Measurements from ENCODE around the gene DENND5B. TPM values are rescaled to one million over a fixed set of nuclear protein-coding genes. Genes with fewer than 3 reads are reported as not detected.
"Not testable (repeated sequence)": the region's sequence is repeated elsewhere in the genome, so short reads cannot be mapped to it uniquely, and the experiment has no call there.

DENND5B gene
- total RNA-seq, 1 donor, result 18.8 TPM

GRCh38 chr12:31504625-31505222, 86.2 kb downstream of the DENND5B start:
- Histone ChIP-seq H3K27me3 (ENCODE audit: insufficient read depth, low read length) (no peaks in the 10 kb centered on the region), H3K79me2 (ENCODE audit: insufficient read depth, low read length) (peaks cover 49% of the 10 kb centered on the region)
- TF ChIP-seq CTCF (IDR thresholded peaks at IDR 0.05; ENCODE audit: extremely low read depth, low read depth, low read length), result no peak

GRCh38 chr12:31501014-31501413, 89.9 kb downstream of the DENND5B start:
- not testable (repeated sequence) for H3K4me3 ChIP-seq (ENCODE audit: insufficient read depth, low read length); H3K27me3 ChIP-seq (ENCODE audit: insufficient read depth, low read length); H4K20me1 ChIP-seq (ENCODE audit: insufficient read depth, low read length); H3K4me2 ChIP-seq (ENCODE audit: insufficient read depth, low read length); H3K9me3 ChIP-seq (ENCODE audit: low read depth, low read length); H3K36me3 ChIP-seq (ENCODE audit: insufficient read depth, low read length); H3K4me1 ChIP-seq (ENCODE audit: insufficient read depth, low read length); H3K27ac ChIP-seq (ENCODE audit: low read depth, low read length); H2AFZ ChIP-seq (ENCODE audit: low read length); DNase-seq (ENCODE audit: insufficient read length, low spot score, missing footprints)
- peaks cover 33% of the 10 kb centered on the region for H3K79me2 ChIP-seq (ENCODE audit: insufficient read depth, low read length)

More at GRCh38 chr12:31504625-31505222, 86.2 kb downstream of the DENND5B start:
- peaks cover 3% of the 10 kb centered on the region for H3K4me1 ChIP-seq (ENCODE audit: insufficient read depth, low read length)
- no peak overlapping the region for H3K4me2 ChIP-seq (ENCODE audit: insufficient read depth, low read length)
- H3K9me3 ChIP-seq (ENCODE audit: low read depth, low read length), result peaks cover 3% of the 10 kb centered on the region
- H3K27ac ChIP-seq (ENCODE audit: low read depth, low read length), result no peak overlapping the region
- no peak overlapping the region for H2AFZ ChIP-seq (ENCODE audit: low read length)
- no peak for DNase-seq (ENCODE audit: insufficient read length, low spot score, missing footprints)
- H3K4me3 ChIP-seq (ENCODE audit: insufficient read depth, low read length), result no peak overlapping the region
- H4K20me1 ChIP-seq (ENCODE audit: insufficient read depth, low read length), result no peaks in the 10 kb centered on the region
- no peaks in the 10 kb centered on the region for H3K36me3 ChIP-seq (ENCODE audit: insufficient read depth, low read length)

GRCh38 chr12:31499567-31499966, 91.4 kb downstream of the DENND5B start:
- Histone ChIP-seq H3K4me2 (ENCODE audit: insufficient read depth, low read length) (no peak overlapping the region), H3K27me3 (ENCODE audit: insufficient read depth, low read length) (no peaks in the 10 kb centered on the region), H3K4me3 (ENCODE audit: insufficient read depth, low read length) (no peak overlapping the region), H2AFZ (ENCODE audit: low read length) (no peak overlapping the region), H3K4me1 (ENCODE audit: insufficient read depth, low read length) (peaks cover 4% of the 10 kb centered on the region), H3K36me3 (ENCODE audit: insufficient read depth, low read length) (no peaks in the 10 kb centered on the region), H4K20me1 (ENCODE audit: insufficient read depth, low read length) (no peaks in the 10 kb centered on the region), H3K9me3 (ENCODE audit: low read depth, low read length) (no peaks in the 10 kb centered on the region), H3K79me2 (ENCODE audit: insufficient read depth, low read length) (peaks cover 23% of the 10 kb centered on the region), H3K27ac (ENCODE audit: low read depth, low read length) (no peak overlapping the region)
- TF ChIP-seq CTCF (IDR thresholded peaks at IDR 0.05; ENCODE audit: extremely low read depth, low read depth, low read length), result no peak
- DNase-seq (ENCODE audit: insufficient read length, low spot score, missing footprints), result no peak

- DNase-seq (ENCODE audit: insufficient read length, low spot score, missing footprints), result no peak
- no peak overlapping the region for H2AFZ ChIP-seq (ENCODE audit: low read length)
These were observed 92.5 kb downstream of the DENND5B start for GRCh38 chr12:31498424-31498823.

More at GRCh38 chr12:31498424-31498823, 92.5 kb downstream of the DENND5B start:
- Histone ChIP-seq H3K9me3 (ENCODE audit: low read depth, low read length) (no peaks in the 10 kb centered on the region), H3K4me1 (ENCODE audit: insufficient read depth, low read length) (peaks cover 4% of the 10 kb centered on the region), H3K4me3 (ENCODE audit: insufficient read depth, low read length) (no peak overlapping the region), H3K27me3 (ENCODE audit: insufficient read depth, low read length) (no peaks in the 10 kb centered on the region), H3K36me3 (ENCODE audit: insufficient read depth, low read length) (no peaks in the 10 kb centered on the region), H3K4me2 (ENCODE audit: insufficient read depth, low read length) (no peak overlapping the region), H4K20me1 (ENCODE audit: insufficient read depth, low read length) (no peaks in the 10 kb centered on the region), H3K27ac (ENCODE audit: low read depth, low read length) (no peak overlapping the region), H3K79me2 (ENCODE audit: insufficient read depth, low read length) (peaks cover 18% of the 10 kb centered on the region)
- TF ChIP-seq CTCF (IDR thresholded peaks at IDR 0.05; ENCODE audit: extremely low read depth, low read depth, low read length), result no peak
